OCI-LY7 (cell line): ENCODE measurements around the gene CCT5.

Experiments
- CTCF ChIP-seq: fragments of 200-600 bp; sonication (generic); conservative IDR thresholded peaks from 2 replicates; pipeline ENCODE4 v1.5.1; 2014; ENCODE audit warnings: mild to moderate bottlenecking, antibody characterized with exemption, low read length, moderate library complexity, mixed read lengths
- EZH2phosphoT487 ChIP-seq: fragments of 200-600 bp; sonication (generic); IDR thresholded peaks from 2 replicates; pipeline ENCODE4 v1.6.1; 2018; ENCODE audit warnings: low read depth, borderline replicate concordance, mild to moderate bottlenecking, mixed run types, antibody characterized with exemption, low read length, moderate library complexity, mixed read lengths

GRCh38 chr5:10290438-10290837 lies 40.4 kb downstream of the CCT5 start:
- TF ChIP-seq CTCF (no peak), EZH2phosphoT487 (no peak)
